Ecto neural progenitor cell (in vitro differentiated cells): ENCODE results near the gene MYLK3.

Experiments used
- DNase-seq: peaks from one replicate; pipeline ENCODE4 v3.0.0-alpha.2; 2018; ENCODE audit warnings: low spot score

Gene MYLK3

GRCh38 chr16:46757339-46758050 is 9.4 kb upstream of the MYLK3 start:
- DNase-seq = no peak

- no peak for DNase-seq
Observed at GRCh38 chr16:46756772-46757171, 8.6 kb upstream of the MYLK3 start.

- DNase-seq = no peak
Observed at GRCh38 chr16:46753015-46753414, 4.9 kb upstream of the MYLK3 start.

GRCh38 chr16:46751381-46751780 is 3.2 kb upstream of the MYLK3 start:
- DNase-seq = no peak

- no peak for DNase-seq
Observed at GRCh38 chr16:46748775-46749705, 896 bp upstream of the MYLK3 start.

GRCh38 chr16:46746821-46747776 is 1.0 kb downstream of the MYLK3 start:
- DNase-seq = no peak

GRCh38 chr16:46745617-46746016 is 2.5 kb downstream of the MYLK3 start:
- DNase-seq = no peak

GRCh38 chr16:46743232-46743719 is 4.9 kb downstream of the MYLK3 start:
- DNase-seq = no peak

- DNase-seq = no peak
Observed at GRCh38 chr16:46739934-46740333, 8.2 kb downstream of the MYLK3 start.

- DNase-seq = no peak
Observed at GRCh38 chr16:46737621-46738214, 10.4 kb downstream of the MYLK3 start.

- no peak for DNase-seq
Observed at GRCh38 chr16:46736695-46737094, 11.4 kb downstream of the MYLK3 start.

- no peak for DNase-seq
Observed at GRCh38 chr16:46733319-46733830, 14.8 kb downstream of the MYLK3 start.

GRCh38 chr16:46732561-46732960 is 15.6 kb downstream of the MYLK3 start:
- DNase-seq = no peak

GRCh38 chr16:46731691-46732555 is 16.2 kb downstream of the MYLK3 start:
- no peak for DNase-seq

- DNase-seq = no peak
Observed at GRCh38 chr16:46730801-46731690, 17.1 kb downstream of the MYLK3 start.

- no peak for DNase-seq
Observed at GRCh38 chr16:46730126-46730525, 18.0 kb downstream of the MYLK3 start.

- DNase-seq = no peak
Observed at GRCh38 chr16:46729326-46729995, 18.7 kb downstream of the MYLK3 start.

- DNase-seq = no peak
Observed at GRCh38 chr16:46728806-46729205, 19.3 kb downstream of the MYLK3 start.

- no peak for DNase-seq
Observed at GRCh38 chr16:46727630-46728029, 20.5 kb downstream of the MYLK3 start.
